Erythroblast (primary cell): ENCODE data around the gene GPATCH4.

Experiments
- GATA1 ChIP-seq: IDR thresholded peaks from 2 replicates; pipeline ENCODE4 v1.6.1; 2011; ENCODE audit warnings: low read depth, mild to moderate bottlenecking, control low read depth, low read length, moderate library complexity
- POLR2A ChIP-seq: IDR thresholded peaks from 2 replicates; pipeline ENCODE4 v1.6.1; 2011; ENCODE audit warnings: mild to moderate bottlenecking, low read length

GRCh38 chr1:156632355-156632754 is 31.1 kb upstream of the GPATCH4 start:
- TF ChIP-seq POLR2A: no peak
- no peak for TF ChIP-seq GATA1
